ENCODE data around the gene TRIM28. TPM values are rescaled to one million over a fixed set of nuclear protein-coding genes. Genes with fewer than 3 reads are reported as not detected.

The TRIM28 gene
- total and polyA plus RNA-seq, 9 of the 15 experiments (the other 6 are each of a cell fraction or from before 2014, with no cell fraction given): 12.1 to 797 (median 490) TPM

DNA sequence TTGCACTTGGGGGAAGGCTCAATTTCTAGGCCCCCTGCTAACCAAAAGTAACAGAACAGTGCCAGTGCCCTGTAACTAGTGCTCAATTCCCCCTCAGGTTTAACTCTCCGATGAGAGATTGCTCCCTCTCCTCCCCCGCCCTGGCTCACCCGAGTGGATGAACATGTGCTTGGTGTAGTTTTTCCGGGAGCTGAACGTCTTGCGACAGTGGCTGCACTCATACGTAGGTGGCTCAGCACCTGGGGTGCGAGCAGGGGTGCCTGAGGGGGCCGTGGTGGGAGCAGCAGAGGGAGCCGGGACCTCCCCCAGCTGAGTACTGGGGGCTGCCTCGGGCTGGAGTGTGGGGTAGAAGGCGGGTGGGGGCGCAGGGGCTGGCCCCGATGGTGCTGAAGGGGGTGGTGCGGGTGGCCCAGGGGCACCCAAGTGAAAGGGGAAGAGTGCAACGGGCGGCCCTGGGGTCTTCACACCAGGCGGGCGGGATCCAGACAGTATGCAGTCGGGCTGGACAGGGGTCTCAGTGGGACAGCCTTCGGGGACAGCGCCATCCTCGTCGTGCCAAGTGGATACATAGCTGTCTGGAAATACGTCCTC is 27.5 kb upstream of the TRIM28 start (continued):
- TF ChIP-seq, protein P1, sequence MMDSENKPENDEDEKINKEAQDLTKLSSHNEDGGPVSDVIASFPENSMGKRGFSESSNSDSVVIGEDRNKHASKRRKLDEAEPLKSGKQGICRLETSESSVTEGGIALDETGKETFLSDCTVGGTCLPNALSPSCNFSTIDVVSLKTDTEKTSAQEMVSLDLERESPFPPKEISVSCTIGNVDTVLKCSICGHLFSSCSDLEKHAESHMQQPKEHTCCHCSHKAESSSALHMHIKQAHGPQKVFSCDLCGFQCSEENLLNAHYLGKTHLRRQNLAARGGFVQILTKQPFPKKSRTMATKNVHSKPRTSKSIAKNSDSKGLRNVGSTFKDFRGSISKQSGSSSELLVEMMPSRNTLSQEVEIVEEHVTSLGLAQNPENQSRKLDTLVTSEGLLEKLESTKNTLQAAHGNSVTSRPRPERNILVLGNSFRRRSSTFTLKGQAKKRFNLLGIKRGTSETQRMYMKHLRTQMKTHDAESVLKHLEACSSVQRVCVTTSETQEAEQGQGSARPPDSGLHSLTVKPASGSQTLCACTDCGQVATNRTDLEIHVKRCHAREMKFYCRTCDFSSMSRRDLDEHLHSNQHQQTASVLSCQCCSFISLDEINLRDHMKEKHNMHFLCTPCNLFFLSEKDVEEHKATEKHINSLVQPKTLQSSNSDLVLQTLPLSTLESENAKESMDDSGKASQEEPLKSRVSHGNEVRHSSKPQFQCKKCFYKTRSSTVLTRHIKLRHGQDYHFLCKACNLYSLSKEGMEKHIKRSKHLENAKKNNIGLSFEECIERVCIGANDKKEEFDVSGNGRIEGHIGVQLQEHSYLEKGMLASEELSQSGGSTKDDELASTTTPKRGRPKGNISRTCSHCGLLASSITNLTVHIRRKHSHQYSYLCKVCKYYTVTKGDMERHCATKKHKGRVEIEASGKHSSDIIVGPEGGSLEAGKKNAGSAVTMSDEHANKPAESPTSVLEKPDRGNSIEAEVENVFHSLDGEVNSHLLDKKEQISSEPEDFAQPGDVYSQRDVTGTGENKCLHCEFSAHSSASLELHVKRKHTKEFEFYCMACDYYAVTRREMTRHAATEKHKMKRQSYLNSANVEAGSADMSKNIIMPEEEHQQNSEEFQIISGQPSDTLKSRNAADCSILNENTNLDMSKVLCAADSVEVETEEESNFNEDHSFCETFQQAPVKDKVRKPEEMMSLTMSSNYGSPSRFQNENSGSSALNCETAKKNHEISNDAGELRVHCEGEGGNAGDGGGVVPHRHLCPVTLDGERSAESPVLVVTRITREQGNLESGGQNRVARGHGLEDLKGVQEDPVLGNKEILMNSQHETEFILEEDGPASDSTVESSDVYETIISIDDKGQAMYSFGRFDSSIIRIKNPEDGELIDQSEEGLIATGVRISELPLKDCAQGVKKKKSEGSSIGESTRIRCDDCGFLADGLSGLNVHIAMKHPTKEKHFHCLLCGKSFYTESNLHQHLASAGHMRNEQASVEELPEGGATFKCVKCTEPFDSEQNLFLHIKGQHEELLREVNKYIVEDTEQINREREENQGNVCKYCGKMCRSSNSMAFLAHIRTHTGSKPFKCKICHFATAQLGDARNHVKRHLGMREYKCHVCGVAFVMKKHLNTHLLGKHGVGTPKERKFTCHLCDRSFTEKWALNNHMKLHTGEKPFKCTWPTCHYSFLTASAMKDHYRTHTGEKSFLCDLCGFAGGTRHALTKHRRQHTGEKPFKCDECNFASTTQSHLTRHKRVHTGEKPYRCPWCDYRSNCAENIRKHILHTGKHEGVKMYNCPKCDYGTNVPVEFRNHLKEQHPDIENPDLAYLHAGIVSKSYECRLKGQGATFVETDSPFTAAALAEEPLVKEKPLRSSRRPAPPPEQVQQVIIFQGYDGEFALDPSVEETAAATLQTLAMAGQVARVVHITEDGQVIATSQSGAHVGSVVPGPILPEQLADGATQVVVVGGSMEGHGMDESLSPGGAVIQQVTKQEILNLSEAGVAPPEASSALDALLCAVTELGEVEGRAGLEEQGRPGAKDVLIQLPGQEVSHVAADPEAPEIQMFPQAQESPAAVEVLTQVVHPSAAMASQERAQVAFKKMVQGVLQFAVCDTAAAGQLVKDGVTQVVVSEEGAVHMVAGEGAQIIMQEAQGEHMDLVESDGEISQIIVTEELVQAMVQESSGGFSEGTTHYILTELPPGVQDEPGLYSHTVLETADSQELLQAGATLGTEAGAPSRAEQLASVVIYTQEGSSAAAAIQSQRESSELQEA (IDR thresholded peaks at IDR 0.05; ENCODE audit: low read depth): no peak
- TF ChIP-seq SIX5 (IDR thresholded peaks at IDR 0.05; ENCODE audit: borderline replicate concordance in 1 of 2, insufficient read depth in 1 of 2, low read depth in 1 of 2, low read length in 2 of 2): no peak
- TF ChIP-seq ZNF41 (CRISPR knock-in tag; conservative IDR thresholded peaks at IDR 0.05): no peak
- no peak for TF ChIP-seq RBBP5 (IDR thresholded peaks at IDR 0.05; ENCODE audit: borderline replicate concordance, insufficient read depth, low read length, poor library complexity, severe bottlenecking)
- TF ChIP-seq PHF20 (IDR thresholded peaks at IDR 0.05; ENCODE audit: partially characterized antibody): no peak
- TF ChIP-seq, protein P2, sequence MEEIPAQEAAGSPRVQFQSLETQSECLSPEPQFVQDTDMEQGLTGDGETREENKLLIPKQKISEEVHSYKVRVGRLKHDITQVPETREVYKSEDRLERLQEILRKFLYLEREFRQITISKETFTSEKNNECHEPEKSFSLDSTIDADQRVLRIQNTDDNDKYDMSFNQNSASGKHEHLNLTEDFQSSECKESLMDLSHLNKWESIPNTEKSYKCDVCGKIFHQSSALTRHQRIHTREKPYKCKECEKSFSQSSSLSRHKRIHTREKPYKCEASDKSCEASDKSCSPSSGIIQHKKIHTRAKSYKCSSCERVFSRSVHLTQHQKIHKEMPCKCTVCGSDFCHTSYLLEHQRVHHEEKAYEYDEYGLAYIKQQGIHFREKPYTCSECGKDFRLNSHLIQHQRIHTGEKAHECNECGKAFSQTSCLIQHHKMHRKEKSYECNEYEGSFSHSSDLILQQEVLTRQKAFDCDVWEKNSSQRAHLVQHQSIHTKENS (CRISPR knock-in tag; IDR thresholded peaks at IDR 0.05): no peak
- TF ChIP-seq, protein P3, sequence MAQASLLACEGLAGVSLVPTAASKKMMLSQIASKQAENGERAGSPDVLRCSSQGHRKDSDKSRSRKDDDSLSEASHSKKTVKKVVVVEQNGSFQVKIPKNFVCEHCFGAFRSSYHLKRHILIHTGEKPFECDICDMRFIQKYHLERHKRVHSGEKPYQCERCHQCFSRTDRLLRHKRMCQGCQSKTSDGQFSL (CRISPR knock-in tag; IDR thresholded peaks at IDR 0.05): no peak
- TF ChIP-seq, protein P3 (tag; IDR thresholded peaks at IDR 0.05): no peak
- TF ChIP-seq EP300 (IDR thresholded peaks at IDR 0.05; ENCODE audit: low read length): no peak
- no peak for TF ChIP-seq DPF2 (IDR thresholded peaks at IDR 0.05)
- no peak for TF ChIP-seq STAT5B (CRISPR knock-in tag; IDR thresholded peaks at IDR 0.05)
- TF ChIP-seq, protein P4, sequence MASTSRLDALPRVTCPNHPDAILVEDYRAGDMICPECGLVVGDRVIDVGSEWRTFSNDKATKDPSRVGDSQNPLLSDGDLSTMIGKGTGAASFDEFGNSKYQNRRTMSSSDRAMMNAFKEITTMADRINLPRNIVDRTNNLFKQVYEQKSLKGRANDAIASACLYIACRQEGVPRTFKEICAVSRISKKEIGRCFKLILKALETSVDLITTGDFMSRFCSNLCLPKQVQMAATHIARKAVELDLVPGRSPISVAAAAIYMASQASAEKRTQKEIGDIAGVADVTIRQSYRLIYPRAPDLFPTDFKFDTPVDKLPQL (IDR thresholded peaks at IDR 0.05; ENCODE audit: extremely low read depth, insufficient read length): no peak

All from K562 (cell line).